Measurements from ENCODE around the gene FBXO31.
"Not testable (repeated sequence)": the region's sequence is repeated elsewhere in the genome, so short reads cannot be mapped to it uniquely, and the experiment has no call there.

Gene FBXO31

GRCh38 chr16:87388818-87389134 is 5.2 kb upstream of the FBXO31 start:
- TF ChIP-seq, protein P1, sequence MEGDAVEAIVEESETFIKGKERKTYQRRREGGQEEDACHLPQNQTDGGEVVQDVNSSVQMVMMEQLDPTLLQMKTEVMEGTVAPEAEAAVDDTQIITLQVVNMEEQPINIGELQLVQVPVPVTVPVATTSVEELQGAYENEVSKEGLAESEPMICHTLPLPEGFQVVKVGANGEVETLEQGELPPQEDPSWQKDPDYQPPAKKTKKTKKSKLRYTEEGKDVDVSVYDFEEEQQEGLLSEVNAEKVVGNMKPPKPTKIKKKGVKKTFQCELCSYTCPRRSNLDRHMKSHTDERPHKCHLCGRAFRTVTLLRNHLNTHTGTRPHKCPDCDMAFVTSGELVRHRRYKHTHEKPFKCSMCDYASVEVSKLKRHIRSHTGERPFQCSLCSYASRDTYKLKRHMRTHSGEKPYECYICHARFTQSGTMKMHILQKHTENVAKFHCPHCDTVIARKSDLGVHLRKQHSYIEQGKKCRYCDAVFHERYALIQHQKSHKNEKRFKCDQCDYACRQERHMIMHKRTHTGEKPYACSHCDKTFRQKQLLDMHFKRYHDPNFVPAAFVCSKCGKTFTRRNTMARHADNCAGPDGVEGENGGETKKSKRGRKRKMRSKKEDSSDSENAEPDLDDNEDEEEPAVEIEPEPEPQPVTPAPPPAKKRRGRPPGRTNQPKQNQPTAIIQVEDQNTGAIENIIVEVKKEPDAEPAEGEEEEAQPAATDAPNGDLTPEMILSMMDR (conservative IDR thresholded peaks at IDR 0.05), result no peak
- peak overlapping the region; percentile 63; the same call in 1 of the 2 replicates for H3K27ac ChIP-seq

DNA sequence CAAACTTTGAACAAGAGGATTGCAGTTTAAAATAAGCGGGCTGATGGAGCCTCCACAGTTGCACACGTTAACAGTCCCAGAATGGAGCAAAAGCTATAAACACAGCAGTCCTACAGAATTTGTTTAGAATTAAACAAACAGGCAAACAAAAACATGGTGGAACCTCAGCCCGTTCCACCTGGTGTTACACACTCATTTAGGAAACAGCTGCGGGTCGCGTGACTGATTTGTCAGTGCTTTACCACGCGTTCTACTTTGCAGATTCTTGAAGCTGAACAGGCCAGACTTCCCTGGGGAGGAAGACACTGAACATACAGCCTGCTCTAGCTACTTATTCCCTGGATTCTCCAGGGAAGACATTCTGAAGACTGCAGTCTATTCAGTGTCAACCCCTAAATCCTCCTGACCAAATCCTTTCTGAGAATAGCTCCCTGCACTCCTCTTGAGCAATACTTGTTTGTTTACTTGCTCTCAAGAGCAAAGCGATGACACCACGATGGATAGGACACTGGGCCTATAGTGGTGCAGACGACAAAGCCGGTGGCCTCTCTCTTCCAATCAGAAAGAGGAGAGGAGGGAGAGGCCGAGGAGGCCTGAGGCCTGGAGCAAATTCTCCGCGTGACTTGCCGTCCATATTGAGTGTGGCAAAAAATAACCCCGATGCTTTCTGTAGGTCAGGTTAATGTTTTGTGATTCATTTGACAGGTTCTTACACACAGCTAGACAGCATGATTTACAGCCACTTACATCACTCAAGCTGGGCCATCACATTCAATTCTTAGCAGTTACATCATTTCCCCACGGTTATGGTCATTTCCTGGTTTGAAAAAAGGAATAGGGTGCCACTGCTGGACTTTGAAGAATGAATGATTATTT is 4.6 kb upstream of the FBXO31 start:
- TF ChIP-seq, protein P1 (conservative IDR thresholded peaks at IDR 0.05), result no peak
- peak overlapping the region; percentile 63 for H3K27ac ChIP-seq

DNA sequence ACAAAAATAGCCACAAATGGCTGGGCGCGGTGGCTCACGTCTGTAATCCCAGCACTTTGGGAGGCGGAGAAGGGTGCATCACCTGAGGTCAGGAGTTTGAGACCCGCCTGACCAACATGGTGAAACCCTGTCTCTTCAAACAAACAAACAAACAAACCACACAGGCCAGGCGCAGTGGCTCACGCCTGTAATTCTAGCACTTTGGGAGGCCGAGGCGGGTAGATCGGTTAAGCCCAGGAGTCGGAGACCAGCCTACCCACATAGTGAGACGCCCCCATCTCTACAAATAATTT is 1.2 kb upstream of the FBXO31 start:
- H3K27ac ChIP-seq, result not testable (repeated sequence)

DNA sequence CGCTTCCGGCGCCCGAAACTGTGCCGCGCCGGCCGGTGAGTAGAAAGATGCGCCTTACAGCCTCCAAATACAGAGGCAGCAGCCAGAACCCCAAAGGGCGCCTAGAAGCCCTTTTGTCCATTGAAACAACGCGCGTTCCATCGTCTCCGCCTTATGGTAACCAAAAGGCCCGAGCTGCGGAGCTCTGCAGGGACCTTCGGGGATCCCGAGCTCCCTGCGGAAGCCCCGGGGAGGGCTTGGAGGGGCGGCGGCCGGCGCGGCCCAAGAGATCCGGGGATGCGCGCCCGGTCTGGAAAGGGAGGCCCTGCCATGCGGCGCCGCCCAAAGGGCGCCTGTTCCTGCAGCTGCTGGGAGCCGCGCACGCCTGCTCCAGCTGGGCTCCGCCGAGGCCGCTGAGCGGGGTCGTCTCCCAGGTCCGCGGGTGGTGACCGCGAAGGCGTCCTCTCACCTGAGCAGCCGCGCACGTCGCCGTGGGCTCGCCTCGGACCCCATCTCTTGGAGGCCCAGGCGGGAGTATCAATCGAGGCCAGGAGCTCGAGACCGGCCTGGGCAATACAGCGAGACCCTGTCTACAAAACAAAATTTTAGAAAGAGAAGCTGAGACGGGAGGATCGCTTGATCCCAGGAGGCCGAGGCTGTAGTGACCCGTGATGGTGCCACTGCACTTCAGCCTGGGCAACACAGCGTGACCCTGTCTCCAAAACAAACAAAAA is 742 bp upstream of the FBXO31 start:
- H3K27ac ChIP-seq, result no peak overlapping the region
- TF ChIP-seq, protein P1 (conservative IDR thresholded peaks at IDR 0.05), result no peak

DNA sequence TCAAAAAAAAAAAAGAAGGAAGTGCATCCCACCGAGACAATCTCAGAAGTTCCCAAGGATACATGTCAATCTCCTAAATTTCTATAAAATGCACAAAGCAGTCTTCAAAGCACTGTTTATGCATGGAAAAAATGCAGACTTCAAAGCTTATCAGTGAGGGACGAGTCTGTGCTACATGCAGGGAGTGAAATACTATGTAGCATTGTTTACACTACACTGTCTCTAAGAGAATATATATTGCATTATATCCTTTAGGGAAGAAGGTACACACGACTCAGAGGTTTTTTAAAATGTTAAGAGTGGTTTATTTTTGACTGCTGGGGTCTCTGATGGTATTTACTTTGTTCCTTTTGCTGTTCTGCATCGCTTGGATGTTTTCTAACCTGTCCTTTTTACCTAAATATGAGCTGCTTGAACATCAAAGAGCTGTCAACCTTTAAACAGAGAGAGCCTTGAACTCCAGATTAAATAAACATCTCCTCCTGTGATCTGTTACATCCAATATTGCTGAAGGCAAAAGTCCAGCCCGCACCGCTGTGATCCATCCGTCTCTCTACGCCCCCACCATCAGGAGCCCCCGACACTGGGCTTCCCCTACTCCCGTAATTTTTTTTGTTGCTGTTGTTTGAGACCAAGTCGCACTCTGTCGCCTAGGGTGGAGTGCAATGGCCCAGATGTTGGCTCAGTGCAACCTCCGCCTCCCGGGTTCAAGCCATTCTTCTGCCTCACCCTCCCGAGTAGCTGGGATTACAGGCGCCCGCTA is 1.4 kb downstream of the FBXO31 start:
- TF ChIP-seq, protein P1 (conservative IDR thresholded peaks at IDR 0.05), result no peak
- peak overlapping the region; percentile 46; the same call in 1 of the 2 replicates for H3K27ac ChIP-seq

DNA sequence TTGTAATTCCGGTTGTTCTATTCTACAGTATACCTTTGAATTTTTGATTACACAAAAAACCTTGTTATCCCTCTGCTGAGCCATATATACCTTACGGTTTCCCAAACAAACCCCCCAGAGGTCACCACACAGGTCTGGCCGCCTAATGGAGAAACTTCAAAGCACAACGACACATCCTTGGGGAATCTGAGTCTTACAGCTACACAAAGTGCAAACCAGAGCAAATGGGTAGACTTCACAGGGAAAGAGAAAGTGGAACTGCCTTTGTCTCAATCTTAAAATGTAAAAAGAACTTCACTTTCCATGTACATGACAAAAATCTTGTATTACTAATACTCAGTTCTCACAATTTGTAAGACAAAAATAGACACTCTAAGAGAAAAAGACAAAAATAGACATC is 2.7 kb downstream of the FBXO31 start:
- TF ChIP-seq, protein P1 (conservative IDR thresholded peaks at IDR 0.05), result no peak
- H3K27ac ChIP-seq, result peak overlapping the region; percentile 21; the same call in 1 of the 2 replicates

DNA sequence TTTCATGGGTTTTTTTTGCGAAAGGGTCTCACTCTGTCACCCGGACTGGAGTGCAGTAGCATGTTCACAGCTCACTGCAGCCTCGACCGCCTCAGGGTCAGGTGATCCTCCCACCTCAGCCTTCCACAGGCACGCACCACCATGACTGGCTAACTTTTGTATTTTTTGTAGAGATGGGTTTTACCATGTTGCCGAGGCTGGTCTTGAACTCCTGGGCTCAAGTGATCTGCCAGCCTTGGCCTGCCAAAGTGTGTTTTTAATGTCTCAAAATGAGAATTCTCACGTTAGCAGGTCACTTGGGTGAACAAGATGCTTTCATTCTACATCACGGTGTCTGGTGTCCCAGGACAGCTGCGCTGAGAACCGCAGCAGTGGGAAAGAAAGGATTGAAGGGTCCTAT is 3.2 kb downstream of the FBXO31 start:
- TF ChIP-seq, protein P1 (conservative IDR thresholded peaks at IDR 0.05), result no peak
- H3K27ac ChIP-seq, result no peak overlapping the region; the same call in 1 of the 2 replicates

GRCh38 chr16:87379312-87379752 is 4.2 kb downstream of the FBXO31 start:
- not testable (repeated sequence) for H3K27ac ChIP-seq
